ENCODE data around the gene UST.
A peak's percentile ranks its signal among the peaks of the same experiment; 100 is the strongest.
"Not testable (repeated sequence)": the region's sequence is repeated elsewhere in the genome, so short reads cannot be mapped to it uniquely, and the experiment has no call there.

The UST gene

GRCh38 chr6:148912252-148912651 lies 165.4 kb downstream of the UST start:
- TF ChIP-seq, protein P1, sequence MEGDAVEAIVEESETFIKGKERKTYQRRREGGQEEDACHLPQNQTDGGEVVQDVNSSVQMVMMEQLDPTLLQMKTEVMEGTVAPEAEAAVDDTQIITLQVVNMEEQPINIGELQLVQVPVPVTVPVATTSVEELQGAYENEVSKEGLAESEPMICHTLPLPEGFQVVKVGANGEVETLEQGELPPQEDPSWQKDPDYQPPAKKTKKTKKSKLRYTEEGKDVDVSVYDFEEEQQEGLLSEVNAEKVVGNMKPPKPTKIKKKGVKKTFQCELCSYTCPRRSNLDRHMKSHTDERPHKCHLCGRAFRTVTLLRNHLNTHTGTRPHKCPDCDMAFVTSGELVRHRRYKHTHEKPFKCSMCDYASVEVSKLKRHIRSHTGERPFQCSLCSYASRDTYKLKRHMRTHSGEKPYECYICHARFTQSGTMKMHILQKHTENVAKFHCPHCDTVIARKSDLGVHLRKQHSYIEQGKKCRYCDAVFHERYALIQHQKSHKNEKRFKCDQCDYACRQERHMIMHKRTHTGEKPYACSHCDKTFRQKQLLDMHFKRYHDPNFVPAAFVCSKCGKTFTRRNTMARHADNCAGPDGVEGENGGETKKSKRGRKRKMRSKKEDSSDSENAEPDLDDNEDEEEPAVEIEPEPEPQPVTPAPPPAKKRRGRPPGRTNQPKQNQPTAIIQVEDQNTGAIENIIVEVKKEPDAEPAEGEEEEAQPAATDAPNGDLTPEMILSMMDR (conservative IDR thresholded peaks at IDR 0.05; ENCODE audit: low read depth, low read length) = no peak
- no peak for DNase-seq (ENCODE audit: low read depth)

GRCh38 chr6:148915810-148916209 lies 169.0 kb downstream of the UST start:
- no peak overlapping the region for H3K4me3 ChIP-seq (ENCODE audit: low read depth, low read length)
- TF ChIP-seq, protein P1 (conservative IDR thresholded peaks at IDR 0.05; ENCODE audit: low read depth, low read length) = no peak
- DNase-seq (ENCODE audit: low read depth) = no peak

More at GRCh38 chr6:148912252-148912651, 165.4 kb downstream of the UST start:
- H3K4me3 ChIP-seq (ENCODE audit: low read depth, low read length) = no peak overlapping the region

GRCh38 chr6:148916485-148916884 lies 169.7 kb downstream of the UST start:
- H3K4me3 ChIP-seq (ENCODE audit: low read depth, low read length); DNase-seq (ENCODE audit: low read depth): not testable (repeated sequence)

DNA sequence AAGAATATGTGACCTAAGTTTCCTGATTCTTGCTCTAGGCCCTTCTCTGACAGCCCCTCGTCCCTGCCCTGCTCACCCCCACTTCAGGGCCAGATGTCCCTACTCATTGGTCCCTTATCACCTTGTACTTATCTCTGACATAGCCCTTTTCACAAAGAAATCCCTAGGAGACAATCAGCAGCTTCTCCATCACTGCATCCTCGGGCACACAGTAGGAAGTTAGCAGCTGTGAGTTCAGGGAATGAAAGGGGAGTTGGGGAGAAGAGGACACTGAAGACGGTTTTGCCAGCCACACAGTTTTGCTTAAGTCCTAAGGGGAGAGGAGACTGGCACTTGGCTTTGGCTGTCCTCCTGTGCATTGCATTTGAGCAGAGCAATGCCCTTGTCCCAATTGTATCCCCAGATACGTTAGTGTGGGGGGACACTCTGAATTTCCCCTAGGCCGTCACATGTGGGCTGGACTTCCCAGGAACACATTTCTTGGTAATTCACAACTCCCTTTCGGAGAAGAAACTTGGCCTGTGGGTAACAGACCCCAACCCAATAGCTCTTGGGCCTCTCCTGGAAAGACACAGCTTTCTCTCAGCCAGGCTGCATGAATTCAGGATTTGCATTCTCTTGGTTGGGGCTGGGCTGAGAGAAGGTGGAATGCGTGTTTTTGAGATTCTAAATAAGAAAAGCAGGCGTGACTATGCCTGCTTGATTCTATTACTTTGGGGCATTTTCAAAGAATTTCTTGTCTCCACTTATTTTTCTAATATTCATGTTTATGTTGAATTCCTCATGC lies 177.6 kb downstream of the UST start:
- no peak overlapping the region for H3K4me3 ChIP-seq (ENCODE audit: low read depth, low read length)
- DNase-seq (ENCODE audit: low read depth) = no peak
- TF ChIP-seq, protein P1 (conservative IDR thresholded peaks at IDR 0.05; ENCODE audit: low read depth, low read length) = no peak

DNA sequence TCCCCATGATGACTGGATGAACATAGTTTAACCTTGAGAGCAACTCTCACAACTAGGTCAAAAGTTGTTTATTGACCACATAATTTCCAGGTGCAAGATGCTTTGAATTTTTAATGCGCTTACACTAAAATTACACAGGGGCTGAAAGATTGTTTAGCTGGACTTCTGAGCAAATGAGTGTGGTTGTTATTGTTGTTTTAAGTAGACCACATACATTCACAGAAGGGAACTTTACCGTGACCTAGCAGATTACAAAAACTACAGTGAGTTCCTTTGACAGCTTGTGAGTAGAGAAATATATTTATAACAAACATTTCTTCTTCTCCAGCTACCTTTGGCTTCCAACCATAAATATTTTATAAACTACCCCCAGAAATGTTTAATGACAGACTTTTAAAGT lies 178.9 kb downstream of the UST start:
- TF ChIP-seq, protein P1 (conservative IDR thresholded peaks at IDR 0.05; ENCODE audit: low read depth, low read length) = no peak
- DNase-seq (ENCODE audit: low read depth) = peak; percentile 67
- no peak overlapping the region for H3K4me3 ChIP-seq (ENCODE audit: low read depth, low read length)

- DNase-seq (ENCODE audit: low read depth) = no peak
- TF ChIP-seq, protein P1 (conservative IDR thresholded peaks at IDR 0.05; ENCODE audit: low read depth, low read length) = no peak
- no peak overlapping the region for H3K4me3 ChIP-seq (ENCODE audit: low read depth, low read length)
Measured at GRCh38 chr6:148926478-148926877, 179.6 kb downstream of the UST start.

DNA sequence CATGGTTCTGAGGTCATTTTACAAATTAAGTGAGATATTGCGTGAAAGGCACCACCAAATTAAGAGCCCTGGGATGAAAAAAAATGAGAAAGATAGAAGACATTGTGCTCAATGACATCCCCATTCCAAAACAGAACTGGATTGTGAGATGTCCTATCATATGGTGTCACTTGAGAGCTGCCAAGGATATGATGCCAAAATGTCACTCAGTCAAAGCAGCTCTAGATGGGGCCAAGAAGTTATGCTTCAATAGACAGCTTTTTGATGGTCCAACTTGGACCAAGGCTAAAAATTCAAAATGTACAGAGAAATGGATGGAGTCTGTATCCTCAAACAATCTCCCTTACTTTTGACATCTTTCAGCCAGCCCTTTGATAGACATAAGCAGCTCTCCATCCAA lies 180.8 kb downstream of the UST start:
- DNase-seq (ENCODE audit: low read depth) = no peak
- no peak overlapping the region for H3K4me3 ChIP-seq (ENCODE audit: low read depth, low read length)
- TF ChIP-seq, protein P1 (conservative IDR thresholded peaks at IDR 0.05; ENCODE audit: low read depth, low read length) = no peak
